EH (cell line): Measurements from ENCODE around the gene MYO16.

ENCODE experiments used
- DNase-seq: peaks from one replicate; pipeline ENCODE4 v3.0.0-alpha.2; 2015; ENCODE audit warnings: low read depth

The MYO16 gene

GRCh38 chr13:109241160-109241559, 611.7 kb downstream of the MYO16 start:
- no peak for DNase-seq

GRCh38 chr13:109243311-109243951, 614.0 kb downstream of the MYO16 start:
- peak; percentile 95 for DNase-seq

GRCh38 chr13:109244566-109244965, 615.2 kb downstream of the MYO16 start:
- no peak for DNase-seq

- no peak for DNase-seq
Observed at GRCh38 chr13:109246001-109246400, 616.6 kb downstream of the MYO16 start.

- no peak for DNase-seq
Observed at GRCh38 chr13:109249780-109250528, 620.5 kb downstream of the MYO16 start.

- DNase-seq = peak; percentile 51
Observed at GRCh38 chr13:109251956-109252355, 622.5 kb downstream of the MYO16 start.

GRCh38 chr13:109253316-109253715, 623.9 kb downstream of the MYO16 start:
- DNase-seq = no peak

- no peak for DNase-seq
Observed at GRCh38 chr13:109254274-109254673, 624.9 kb downstream of the MYO16 start.

- DNase-seq = no peak
Observed at GRCh38 chr13:109255141-109255856, 625.9 kb downstream of the MYO16 start.

GRCh38 chr13:109256866-109257760, 627.7 kb downstream of the MYO16 start:
- DNase-seq = peak; percentile 98
